GM18867 (cell line): ENCODE data around the gene ZNF419.
A peak's percentile ranks its signal among the peaks of the same experiment; 100 is the strongest.
"Not testable (repeated sequence)": the region's sequence is repeated elsewhere in the genome, so short reads cannot be mapped to it uniquely, and the experiment has no call there.

ENCODE experiments used
- ATAC-seq: cut with Tn5 transposase; IDR thresholded peaks from one replicate; pipeline ENCODE4 v1.9.1; 2021; ENCODE audit warnings: mild to moderate bottlenecking, moderate library complexity; ENCODE audit not compliant: unreplicated experiment

ZNF419 gene

DNA sequence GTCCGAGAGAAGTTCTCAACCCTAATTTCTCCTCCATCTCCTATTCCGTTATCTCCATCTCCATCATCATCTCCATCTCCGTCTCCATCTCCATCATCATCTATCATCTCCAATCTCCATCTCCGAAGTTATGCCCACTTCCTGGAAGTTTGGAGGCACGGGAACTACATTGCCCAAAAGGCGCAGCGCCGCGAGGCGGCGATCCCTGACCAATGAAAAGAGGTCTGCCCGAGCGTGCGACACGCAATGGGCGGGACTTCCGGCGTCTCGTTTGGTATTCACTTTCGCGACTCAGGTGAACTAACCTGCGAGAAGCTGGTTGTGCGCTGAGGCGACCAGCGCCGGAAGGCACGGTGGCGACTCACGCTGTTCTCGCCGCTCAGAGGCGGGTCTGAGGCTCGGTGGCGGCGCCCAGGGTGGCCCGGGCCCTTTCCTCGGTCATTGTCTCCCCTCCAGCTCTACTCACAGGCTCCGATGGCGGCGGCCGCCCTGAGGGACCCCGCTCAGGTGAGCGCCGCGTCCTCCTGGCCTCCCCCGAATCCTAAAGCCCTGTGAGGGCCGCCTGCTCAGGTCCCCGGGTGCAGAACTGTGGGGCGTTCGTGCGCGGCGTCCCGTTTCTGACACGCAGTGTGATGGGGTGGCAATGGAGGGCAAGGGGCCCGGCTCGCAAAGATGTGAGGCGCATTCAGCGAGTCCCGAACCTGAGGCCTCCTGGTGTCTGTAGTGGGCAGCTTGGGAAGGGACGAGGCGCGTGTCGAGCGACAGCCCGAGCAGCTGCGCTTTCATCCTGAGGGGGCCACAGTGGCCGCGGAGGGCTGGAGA is at the start of gene ZNF419:
Gene ZNF419, plus strand, starts transcription at position 274 of the 822 bp plus-strand sequence. Its CDS starts 201 bp downstream, at position 475.
- ATAC-seq = peak; percentile 96

GRCh38 chr19:57437931-57438330 is 49.6 kb upstream of the ZNF419 start:
- no peak for ATAC-seq

GRCh38 chr19:57438925-57439324 is 48.6 kb upstream of the ZNF419 start:
- no peak for ATAC-seq

GRCh38 chr19:57441979-57442752 is 45.4 kb upstream of the ZNF419 start:
- ATAC-seq = no peak

- ATAC-seq = no peak
Observed at GRCh38 chr19:57443121-57443696, 44.3 kb upstream of the ZNF419 start.

- ATAC-seq = no peak
Observed at GRCh38 chr19:57452307-57452706, 35.2 kb upstream of the ZNF419 start.

DNA sequence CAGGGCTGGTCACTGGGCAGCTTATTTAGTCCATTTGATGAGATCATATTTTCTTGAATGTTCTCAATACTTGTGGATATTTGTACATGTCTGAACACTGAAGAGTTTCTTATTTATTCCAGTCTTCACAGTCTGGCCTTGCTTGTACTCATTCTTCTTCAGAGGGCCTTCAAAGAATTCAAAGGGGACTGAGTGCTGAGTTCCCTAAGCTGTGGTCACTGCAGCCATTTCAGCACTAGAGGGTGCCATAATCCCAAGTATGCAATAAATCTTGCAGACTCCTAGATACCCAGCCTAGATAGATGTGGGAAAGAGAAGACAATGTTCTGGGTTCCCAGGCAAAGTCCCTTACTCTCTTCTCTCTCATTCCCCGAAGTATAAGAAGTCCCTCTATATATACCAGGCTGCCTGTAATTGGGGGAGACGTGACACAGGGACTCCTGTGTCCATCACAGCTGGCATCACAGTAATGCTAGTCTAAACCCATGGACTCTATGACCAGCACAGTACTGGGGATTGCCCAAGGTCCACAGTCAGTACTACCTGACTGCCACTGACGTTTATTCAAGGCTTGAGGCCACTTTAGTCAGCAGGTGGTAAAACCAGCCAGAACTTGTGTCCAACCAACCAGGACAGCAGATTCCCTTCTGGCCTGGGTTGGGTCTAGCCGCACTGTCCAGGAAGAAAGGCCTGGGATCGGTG is 21.7 kb upstream of the ZNF419 start:
- no peak for ATAC-seq

GRCh38 chr19:57466489-57466888 is 21.1 kb upstream of the ZNF419 start:
- no peak for ATAC-seq

- no peak for ATAC-seq
Observed at GRCh38 chr19:57473646-57474045, 13.9 kb upstream of the ZNF419 start.

DNA sequence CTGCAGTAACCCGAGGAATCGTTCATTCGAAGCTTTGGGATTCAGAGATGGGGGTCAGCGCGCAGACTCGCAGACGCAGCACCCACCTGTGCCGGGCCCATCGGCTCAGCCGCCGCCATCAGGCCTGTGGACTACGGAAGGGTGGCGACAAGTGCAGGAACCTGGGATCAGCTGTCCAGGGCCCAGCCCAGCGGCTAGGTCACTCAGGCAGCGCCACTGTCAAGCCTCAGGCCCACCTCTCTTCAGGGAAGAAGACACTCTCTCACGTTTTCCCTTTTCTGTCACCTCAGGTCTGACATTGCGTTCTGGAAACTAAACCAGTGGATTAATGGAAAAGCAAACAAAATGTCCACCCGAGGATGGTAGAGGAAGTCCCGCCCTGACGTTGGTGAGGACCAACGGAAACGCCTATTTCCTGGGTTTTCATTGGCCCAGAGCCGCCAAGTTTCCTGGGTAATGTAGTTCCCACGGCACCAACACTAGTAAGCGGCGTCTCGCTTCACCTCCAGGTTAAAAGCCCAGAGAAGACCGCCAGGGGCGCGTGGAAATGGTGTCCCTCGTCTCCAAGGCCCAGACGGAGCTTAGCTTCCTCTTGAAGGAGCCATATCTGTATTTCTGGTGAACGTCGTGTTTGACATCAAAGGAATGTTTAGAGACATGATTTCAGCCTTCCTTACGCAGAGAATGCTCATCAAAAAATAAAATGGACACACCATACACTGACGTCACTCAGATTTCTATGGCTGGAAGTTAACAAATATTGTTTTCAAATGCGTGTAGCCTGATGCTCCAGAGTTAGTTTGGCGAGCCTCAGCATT is 10.2 kb upstream of the ZNF419 start, which contains the start of gene ZNF772:
Gene ZNF772, minus strand, starts transcription at position 376 of the 818 bp plus-strand sequence. Its CDS starts 257 bp downstream, at position 119.
- ATAC-seq = peak; percentile 93

DNA sequence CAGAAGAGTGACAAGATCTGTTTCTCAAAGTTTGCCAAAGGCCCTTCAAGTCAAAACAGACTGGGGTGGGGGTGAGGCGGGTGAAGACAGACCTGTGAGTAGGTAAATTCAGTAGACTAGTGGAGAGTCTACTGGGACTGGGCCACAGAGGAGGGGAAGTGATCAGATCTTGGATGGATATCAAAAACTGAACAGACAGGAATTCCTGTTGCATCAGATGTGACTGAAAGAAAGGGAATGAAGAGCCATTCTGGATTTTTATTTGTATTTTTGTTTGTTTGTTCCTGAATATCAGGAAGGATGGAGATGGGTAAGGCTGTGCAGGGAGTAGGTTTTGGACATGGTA is 722 bp downstream of the ZNF419 start:
- not testable (repeated sequence) for ATAC-seq

- not testable (repeated sequence) for ATAC-seq
Observed at GRCh38 chr19:57499332-57499679, 11.8 kb downstream of the ZNF419 start.

GRCh38 chr19:57499680-57500395 is 12.3 kb downstream of the ZNF419 start, which contains the start of gene ZNF773:
TSS of gene ZNF773 (plus strand) at chr19:57499938. CDS start at chr19:57500081, 143 bp downstream.
- ATAC-seq = peak; percentile 99

DNA sequence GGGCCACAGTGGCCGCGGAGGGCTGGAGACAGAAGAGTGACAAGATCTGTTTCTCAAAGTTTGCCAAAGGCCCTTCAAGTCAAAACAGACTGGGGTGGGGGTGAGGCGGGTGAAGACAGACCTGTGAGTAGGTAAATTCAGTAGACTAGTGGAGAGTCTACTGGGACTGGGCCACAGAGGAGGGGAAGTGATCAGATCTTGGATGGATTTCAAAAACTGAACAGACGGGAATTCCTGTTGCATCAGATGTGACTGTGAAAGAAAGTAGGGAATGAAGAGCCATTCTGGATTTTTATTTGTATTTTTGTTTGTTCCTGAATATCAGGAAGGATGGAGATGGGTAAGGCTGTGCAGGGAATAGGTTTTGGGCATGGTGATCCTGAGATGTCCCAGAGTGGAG is 12.8 kb downstream of the ZNF419 start:
- not testable (repeated sequence) for ATAC-seq

DNA sequence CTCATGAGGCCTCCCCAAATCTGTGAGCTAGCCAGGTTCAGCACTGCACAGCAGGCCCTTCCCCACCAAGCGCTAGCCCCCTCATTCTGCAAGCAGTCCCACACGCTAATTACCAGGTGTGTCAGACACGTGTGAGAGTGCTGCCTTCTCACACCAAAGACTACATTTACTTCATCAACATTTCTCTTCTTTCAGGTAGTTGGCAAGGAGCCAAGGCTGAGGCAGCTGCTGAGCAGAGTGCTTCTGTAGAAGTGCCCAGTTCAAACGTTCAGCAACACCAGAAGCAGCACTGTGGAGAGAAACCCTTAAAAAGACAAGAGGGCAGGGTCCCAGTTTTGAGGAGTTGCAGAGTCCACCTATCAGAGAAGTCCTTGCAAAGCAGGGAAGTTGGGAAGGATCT is 18.6 kb downstream of the ZNF419 start:
- no peak for ATAC-seq

GRCh38 chr19:57511484-57511883 is 23.9 kb downstream of the ZNF419 start:
- ATAC-seq = no peak

- no peak for ATAC-seq
Observed at GRCh38 chr19:57512845-57513244, 25.3 kb downstream of the ZNF419 start.

GRCh38 chr19:57515255-57515654 is 27.7 kb downstream of the ZNF419 start:
- ATAC-seq = no peak

DNA sequence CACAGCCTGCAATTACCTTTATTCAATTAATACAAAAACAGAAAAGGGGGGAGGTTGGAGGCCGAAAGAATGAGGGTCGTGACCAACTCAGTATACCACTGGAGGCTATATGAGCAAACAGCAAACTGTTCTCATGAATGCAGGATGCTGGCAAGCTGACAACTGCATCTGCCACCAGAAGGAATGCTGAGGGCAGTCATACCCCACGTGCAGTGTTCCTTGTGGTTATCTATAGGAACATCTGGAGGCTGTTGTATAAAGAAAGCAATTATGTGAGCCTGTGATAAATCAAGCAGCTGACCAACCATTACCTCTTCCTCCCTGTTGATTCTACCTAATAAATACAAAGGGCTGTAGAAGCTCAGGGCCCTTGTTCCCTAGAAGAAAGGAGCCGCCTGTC is 30.5 kb downstream of the ZNF419 start:
- not testable (repeated sequence) for ATAC-seq
